HEK293 (cell line): ENCODE measurements around the gene GRIP1.

Source experiments
- CTCF ChIA-PET: fragments of 350-600 bp; formaldehyde crosslinking; extraction: SDS; loops from one replicate; lab custom pipeline; 2021; ENCODE audit warnings: antibody characterized with exemption; lab: Yijun Ruan, JAX
- POLR2A ChIA-PET: fragments of 300-600 bp; formaldehyde crosslinking; extraction: SDS; loops from one replicate; lab custom pipeline; 2020; ENCODE audit warnings: antibody characterized with exemption, inconsistent platforms; lab: Yijun Ruan, JAX
- H3K27ac ChIP-seq: fragments of 200-500 bp; sonication (Bioruptor generic); 2 replicates; pipeline ENCODE4 v1.5.1; 2014; ENCODE audit warnings: low read depth, low read length, control low read depth, inconsistent platforms; ENCODE audit errors: extremely low read depth
- H3K36me3 ChIP-seq, 2 experiments: fragments of 200-500 bp in 1 of 2; sonication (Bioruptor generic) in 1 of 2; 1 replicate in 1 of 2; 2 replicates in 1 of 2; pipeline ENCODE4 v1.5.1; 2014 to 2017; ENCODE audit warnings: inconsistent platforms in 2 of 2, low read length in 2 of 2; ENCODE audit not compliant: control insufficient read depth in 2 of 2, insufficient read depth in 1 of 2
- H3K4me1 ChIP-seq: fragments of 200-500 bp; sonication (Bioruptor generic); 2 replicates; pipeline ENCODE4 v1.5.1; 2014; ENCODE audit warnings: mild to moderate bottlenecking, low read length, inconsistent platforms; ENCODE audit not compliant: control insufficient read depth, insufficient read depth
- H3K4me3 ChIP-seq: 2 replicates; pipeline ENCODE4 v1.5.1; 2011; ENCODE audit warnings: low read depth, mild to moderate bottlenecking, control low read depth, low read length, moderate library complexity
- H3K9me3 ChIP-seq: fragments of 200-500 bp; sonication (Bioruptor generic); 2 replicates; pipeline ENCODE4 v1.5.1; 2014; ENCODE audit warnings: low read depth, low read length, inconsistent platforms; ENCODE audit not compliant: control insufficient read depth, insufficient read depth
- BCL11A ChIP-seq: fragments of 450-650 bp; formaldehyde crosslinking; IDR thresholded peaks from 2 replicates; pipeline ENCODE4 v1.5.1; 2016; ENCODE audit warnings: low read depth, missing biosample characterization, missing genetic modification characterization
- KLF1 ChIP-seq: fragments of 450-650 bp; formaldehyde crosslinking; IDR thresholded peaks from 2 replicates; pipeline ENCODE4 v1.5.1; 2016; ENCODE audit warnings: missing biosample characterization, missing genetic modification characterization
- KLF8 ChIP-seq: fragments of 450-650 bp; formaldehyde crosslinking; IDR thresholded peaks from 2 replicates; pipeline ENCODE4 v1.5.1; 2016; ENCODE audit warnings: missing biosample characterization, missing genetic modification characterization
- OSR2 ChIP-seq: fragments of 450-650 bp; formaldehyde crosslinking; IDR thresholded peaks from 2 replicates; pipeline ENCODE4 v1.5.1; 2016; ENCODE audit warnings: missing biosample characterization, missing genetic modification characterization
- PRDM4 ChIP-seq: fragments of 450-650 bp; formaldehyde crosslinking; IDR thresholded peaks from 2 replicates; pipeline ENCODE4 v1.5.1; 2017; ENCODE audit warnings: missing biosample characterization, missing genetic modification characterization
- SCRT2 ChIP-seq: fragments of 450-650 bp; formaldehyde crosslinking; IDR thresholded peaks from 2 replicates; pipeline ENCODE4 v1.5.1; 2016; ENCODE audit warnings: missing biosample characterization, missing genetic modification characterization
- SP3 ChIP-seq: fragments of 450-650 bp; formaldehyde crosslinking; IDR thresholded peaks from 2 replicates; pipeline ENCODE4 v1.5.1; 2016; ENCODE audit warnings: missing biosample characterization, missing genetic modification characterization
- ZFP69B ChIP-seq: fragments of 450-650 bp; formaldehyde crosslinking; IDR thresholded peaks from 2 replicates; pipeline ENCODE4 v1.5.1; 2016; ENCODE audit warnings: missing biosample characterization, missing genetic modification characterization
- ZNF148 ChIP-seq: fragments of 450-650 bp; formaldehyde crosslinking; IDR thresholded peaks from 2 replicates; pipeline ENCODE4 v1.5.0; 2017; ENCODE audit warnings: missing biosample characterization, missing genetic modification characterization, borderline replicate concordance
- ZNF169 ChIP-seq: fragments of 450-650 bp; formaldehyde crosslinking; IDR thresholded peaks from 2 replicates; pipeline ENCODE4 v1.5.1; 2016; ENCODE audit warnings: missing biosample characterization, missing genetic modification characterization
- ZNF175 ChIP-seq: fragments of 450-650 bp; formaldehyde crosslinking; IDR thresholded peaks from 2 replicates; pipeline ENCODE4 v1.5.1; 2016; ENCODE audit warnings: missing biosample characterization, missing genetic modification characterization
- ZNF202 ChIP-seq: fragments of 450-650 bp; formaldehyde crosslinking; IDR thresholded peaks from 2 replicates; pipeline ENCODE4 v1.5.1; 2016; ENCODE audit warnings: missing biosample characterization, missing genetic modification characterization, borderline replicate concordance
- ZNF366 ChIP-seq: fragments of 450-650 bp; formaldehyde crosslinking; conservative IDR thresholded peaks from 2 replicates; pipeline ENCODE4 v1.5.1; 2016; ENCODE audit warnings: missing biosample characterization, missing genetic modification characterization
- ZNF416 ChIP-seq: fragments of 450-650 bp; formaldehyde crosslinking; IDR thresholded peaks from 2 replicates; pipeline ENCODE4 v1.5.1; 2016; ENCODE audit warnings: missing biosample characterization, missing genetic modification characterization
- ZNF530 ChIP-seq: fragments of 450-650 bp; formaldehyde crosslinking; IDR thresholded peaks from 2 replicates; pipeline ENCODE4 v1.5.1; 2016; ENCODE audit warnings: low read depth, missing biosample characterization, missing genetic modification characterization
- ZNF654 ChIP-seq: fragments of 450-650 bp; formaldehyde crosslinking; IDR thresholded peaks from 2 replicates; pipeline ENCODE4 v1.5.1; 2016; ENCODE audit warnings: low read depth, missing biosample characterization, missing genetic modification characterization
- ZNF658 ChIP-seq: fragments of 450-650 bp; formaldehyde crosslinking; IDR thresholded peaks from 2 replicates; pipeline ENCODE4; 2016; ENCODE audit warnings: missing biosample characterization, missing genetic modification characterization
- ZNF677 ChIP-seq: fragments of 450-650 bp; IDR thresholded peaks from 2 replicates; pipeline ENCODE4 v1.5.0; 2018; ENCODE audit warnings: missing biosample characterization, mild to moderate bottlenecking, missing genetic modification characterization, moderate library complexity
- ZNF76 ChIP-seq: fragments of 450-650 bp; formaldehyde crosslinking; IDR thresholded peaks from 2 replicates; pipeline ENCODE4; 2016; ENCODE audit warnings: low read depth, missing biosample characterization, missing genetic modification characterization, borderline replicate concordance
- ZNF792 ChIP-seq: fragments of 450-650 bp; formaldehyde crosslinking; IDR thresholded peaks from 2 replicates; pipeline ENCODE4 v1.5.1; 2016; ENCODE audit warnings: missing biosample characterization, missing genetic modification characterization
- ZNF830 ChIP-seq: fragments of 450-650 bp; IDR thresholded peaks from 2 replicates; pipeline ENCODE4 v1.5.0; 2018; ENCODE audit warnings: missing biosample characterization, missing genetic modification characterization, low read depth, mild to moderate bottlenecking, moderate library complexity
- ZSCAN18 ChIP-seq: fragments of 450-650 bp; formaldehyde crosslinking; IDR thresholded peaks from 2 replicates; pipeline ENCODE4 v1.5.1; 2016; ENCODE audit warnings: missing biosample characterization, missing genetic modification characterization
- TF ChIP-seq, protein P1 (sequence below): fragments of 450-650 bp; formaldehyde crosslinking; IDR thresholded peaks from 2 replicates; pipeline ENCODE4 v1.5.1; 2016; ENCODE audit warnings: missing biosample characterization, missing genetic modification characterization, low read depth
- TF ChIP-seq, protein P2 (sequence below): fragments of 450-650 bp; formaldehyde crosslinking; IDR thresholded peaks from 2 replicates; pipeline ENCODE4 v1.5.1; 2016; ENCODE audit warnings: missing biosample characterization, missing genetic modification characterization, borderline replicate concordance

GRIP1 gene

DNA sequence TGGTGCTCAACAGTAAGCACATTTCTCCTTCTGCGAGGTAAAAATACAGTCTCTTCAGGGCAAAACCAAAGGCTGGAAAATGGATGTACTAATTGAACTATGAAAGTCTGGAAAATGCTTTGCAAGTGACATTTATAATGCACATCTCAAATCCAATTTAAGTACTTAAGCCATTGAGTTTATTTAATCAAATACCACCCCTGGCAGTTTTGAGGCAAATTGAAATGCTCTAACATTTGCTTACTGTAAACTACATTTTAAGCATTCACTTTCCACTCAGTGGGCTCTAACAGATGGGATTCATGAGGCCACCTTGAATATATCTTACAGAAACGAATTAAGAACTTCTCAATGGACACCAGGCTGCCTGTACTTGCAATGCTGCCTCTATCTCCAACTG is 306.9 kb downstream of the GRIP1 start:
- TF ChIP-seq KLF8 (tag by site-specific recombination) (no peak), ZNF366 (tag by site-specific recombination) (no peak), ZNF148 (tag by site-specific recombination) (no peak), ZNF654 (tag by site-specific recombination) (no peak), ZNF530 (tag by site-specific recombination) (no peak)
- TF ChIP-seq, protein P1, sequence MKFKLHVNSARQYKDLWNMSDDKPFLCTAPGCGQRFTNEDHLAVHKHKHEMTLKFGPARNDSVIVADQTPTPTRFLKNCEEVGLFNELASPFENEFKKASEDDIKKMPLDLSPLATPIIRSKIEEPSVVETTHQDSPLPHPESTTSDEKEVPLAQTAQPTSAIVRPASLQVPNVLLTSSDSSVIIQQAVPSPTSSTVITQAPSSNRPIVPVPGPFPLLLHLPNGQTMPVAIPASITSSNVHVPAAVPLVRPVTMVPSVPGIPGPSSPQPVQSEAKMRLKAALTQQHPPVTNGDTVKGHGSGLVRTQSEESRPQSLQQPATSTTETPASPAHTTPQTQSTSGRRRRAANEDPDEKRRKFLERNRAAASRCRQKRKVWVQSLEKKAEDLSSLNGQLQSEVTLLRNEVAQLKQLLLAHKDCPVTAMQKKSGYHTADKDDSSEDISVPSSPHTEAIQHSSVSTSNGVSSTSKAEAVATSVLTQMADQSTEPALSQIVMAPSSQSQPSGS (tag by site-specific recombination), result no peak
- TF ChIP-seq, protein P2, sequence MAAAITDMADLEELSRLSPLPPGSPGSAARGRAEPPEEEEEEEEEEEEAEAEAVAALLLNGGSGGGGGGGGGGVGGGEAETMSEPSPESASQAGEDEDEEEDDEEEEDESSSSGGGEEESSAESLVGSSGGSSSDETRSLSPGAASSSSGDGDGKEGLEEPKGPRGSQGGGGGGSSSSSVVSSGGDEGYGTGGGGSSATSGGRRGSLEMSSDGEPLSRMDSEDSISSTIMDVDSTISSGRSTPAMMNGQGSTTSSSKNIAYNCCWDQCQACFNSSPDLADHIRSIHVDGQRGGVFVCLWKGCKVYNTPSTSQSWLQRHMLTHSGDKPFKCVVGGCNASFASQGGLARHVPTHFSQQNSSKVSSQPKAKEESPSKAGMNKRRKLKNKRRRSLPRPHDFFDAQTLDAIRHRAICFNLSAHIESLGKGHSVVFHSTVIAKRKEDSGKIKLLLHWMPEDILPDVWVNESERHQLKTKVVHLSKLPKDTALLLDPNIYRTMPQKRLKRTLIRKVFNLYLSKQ (tag by site-specific recombination), result no peak
- TF ChIP-seq, all 188 proteins: peak for 0
- Histone ChIP-seq H3K9me3 (no peaks in the 10 kb centered on the region), H3K4me3 (no peak overlapping the region), H3K4me1 (no peaks in the 10 kb centered on the region), H3K36me3 (no peaks in the 10 kb centered on the region), H3K27ac (no peak overlapping the region)
- ChIA-PET CTCF (no interaction called here), POLR2A (no interaction called here)

DNA sequence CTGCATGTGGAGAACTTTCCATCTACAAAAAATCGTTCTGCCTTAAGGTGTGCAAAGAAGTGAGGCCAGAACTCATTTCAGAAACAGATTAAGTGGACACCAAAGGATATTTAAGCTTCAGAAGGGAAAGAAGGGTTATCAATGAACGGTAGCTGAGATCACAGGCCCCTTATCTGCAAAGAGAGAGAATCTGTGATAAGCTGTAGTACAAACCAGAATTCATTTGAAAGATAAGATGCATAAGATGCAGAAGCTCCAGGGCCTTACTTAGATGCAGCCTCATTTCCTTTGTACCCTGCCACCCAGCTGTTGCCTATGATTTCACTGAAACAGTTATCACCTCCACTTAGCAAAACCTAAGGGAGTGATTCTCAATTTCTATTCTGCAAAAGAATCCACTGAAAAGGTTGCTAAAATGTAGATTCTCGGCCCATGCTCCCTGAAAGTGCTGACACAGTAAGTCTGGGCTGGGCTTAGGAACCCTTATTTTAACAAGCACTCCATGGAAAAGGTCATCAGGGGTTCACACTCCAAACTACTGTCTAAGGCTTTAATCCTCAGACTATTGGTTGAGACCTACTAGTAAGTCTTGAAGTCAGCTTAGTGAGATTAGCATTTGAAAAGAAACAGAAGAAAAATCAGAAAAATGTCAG is 311.7 kb downstream of the GRIP1 start:
- ChIA-PET POLR2A (no interaction called here), CTCF (no interaction called here)
- Histone ChIP-seq H3K9me3 (no peaks in the 10 kb centered on the region), H3K36me3 (no peaks in the 10 kb centered on the region; a peak in 1 of 3 replicates), H3K4me1 (no peaks in the 10 kb centered on the region)
- TF ChIP-seq ZNF830 (tag by site-specific recombination) (no peak), ZNF175 (tag by site-specific recombination) (no peak), ZNF416 (tag by site-specific recombination) (no peak), ZNF677 (tag by site-specific recombination) (no peak), ZSCAN18 (no peak), PRDM4 (tag by site-specific recombination) (no peak), ZNF76 (tag by site-specific recombination) (no peak), SCRT2 (no peak), ZFP69B (tag by site-specific recombination) (no peak), ZNF202 (no peak), BCL11A (tag by site-specific recombination) (no peak), ZNF792 (tag by site-specific recombination) (no peak), SP3 (tag by site-specific recombination) (no peak), KLF1 (tag by site-specific recombination) (no peak), ZNF658 (no peak), OSR2 (tag by site-specific recombination) (no peak), ZNF169 (no peak)
- TF ChIP-seq, protein P2 (tag by site-specific recombination), result no peak
- TF ChIP-seq, all 188 proteins: peak for 0
- Histone ChIP-seq H3K4me3 (no peak overlapping the region), H3K27ac (no peak overlapping the region)
